SW480 (cell line): ENCODE measurements around the gene OLFM1.

ENCODE experiments used
- DNase-seq: peaks from one replicate; pipeline ENCODE4 v3.0.0-alpha.2; 2016; ENCODE audit warnings: low spot score

The OLFM1 gene

GRCh38 chr9:135076876-135077430 is 10.5 kb upstream of the OLFM1 start:
- no peak for DNase-seq

GRCh38 chr9:135077497-135078200 is 9.8 kb upstream of the OLFM1 start:
- DNase-seq: peak; percentile 44

GRCh38 chr9:135078361-135078821 is 9.1 kb upstream of the OLFM1 start:
- DNase-seq: no peak

GRCh38 chr9:135079018-135079417 is 8.4 kb upstream of the OLFM1 start:
- no peak for DNase-seq

- no peak for DNase-seq
These were observed 7.8 kb upstream of the OLFM1 start for GRCh38 chr9:135079676-135080075.

GRCh38 chr9:135080286-135081263 is 6.9 kb upstream of the OLFM1 start:
- DNase-seq: no peak

- no peak for DNase-seq
These were observed 6.2 kb upstream of the OLFM1 start for GRCh38 chr9:135081264-135081660.

- DNase-seq: no peak
These were observed 5.7 kb upstream of the OLFM1 start for GRCh38 chr9:135081731-135082130.

GRCh38 chr9:135082536-135082935 is 4.9 kb upstream of the OLFM1 start:
- no peak for DNase-seq

GRCh38 chr9:135083241-135083810 is 4.1 kb upstream of the OLFM1 start:
- DNase-seq: no peak

- DNase-seq: no peak
These were observed 3.6 kb upstream of the OLFM1 start for GRCh38 chr9:135083831-135084230.

GRCh38 chr9:135084262-135084661 is 3.2 kb upstream of the OLFM1 start:
- DNase-seq: no peak

GRCh38 chr9:135084881-135085760 is 2.3 kb upstream of the OLFM1 start:
- DNase-seq: no peak

- DNase-seq: peak; percentile 53
These were observed 1.5 kb upstream of the OLFM1 start for GRCh38 chr9:135085830-135086546.

- DNase-seq: no peak
These were observed 625 bp upstream of the OLFM1 start for GRCh38 chr9:135086597-135087488.

- DNase-seq: no peak
These were observed 455 bp downstream of the OLFM1 start for GRCh38 chr9:135087899-135088347.

- no peak for DNase-seq
These were observed 995 bp downstream of the OLFM1 start for GRCh38 chr9:135088348-135088978.

- DNase-seq: no peak
These were observed 1.7 kb downstream of the OLFM1 start for GRCh38 chr9:135088979-135089847.
